Measurements from ENCODE around the gene FABP1.

GRCh38 chr2:88074150-88074549 lies 53.7 kb downstream of the FABP1 start:
- no peak for TF ChIP-seq CTCF (IDR thresholded peaks at IDR 0.05; ENCODE audit: control extremely low read depth in 1 of 3, insufficient read depth in 1 of 3, low read depth in 1 of 3, low read length in 3 of 3)
- TF ChIP-seq PHF8 (conservative IDR thresholded peaks at IDR 0.05; ENCODE audit: low read depth, low read length): no peak
- no peak for TF ChIP-seq NRF1 (IDR thresholded peaks at IDR 0.05; ENCODE audit: low read depth, low read length)
- no peak for TF ChIP-seq GTF2F1 (IDR thresholded peaks at IDR 0.05; ENCODE audit: borderline replicate concordance, low read depth, low read length)
- no peak for TF ChIP-seq POLR2A (IDR thresholded peaks at IDR 0.05; ENCODE audit: control extremely low read depth in 1 of 2, low read depth in 2 of 2, low read length in 2 of 2)

All from H1 (cell line).